HG03439 (cell line): ENCODE results near the gene WTIP.
"Not testable (repeated sequence)": the region's sequence is repeated elsewhere in the genome, so short reads cannot be mapped to it uniquely, and the experiment has no call there.

Experiments used
- ATAC-seq: cut with Tn5 transposase; IDR thresholded peaks from one replicate; pipeline ENCODE4 v1.9.1; 2021; ENCODE audit warnings: mild to moderate bottlenecking, moderate library complexity; ENCODE audit not compliant: unreplicated experiment

Gene WTIP

DNA sequence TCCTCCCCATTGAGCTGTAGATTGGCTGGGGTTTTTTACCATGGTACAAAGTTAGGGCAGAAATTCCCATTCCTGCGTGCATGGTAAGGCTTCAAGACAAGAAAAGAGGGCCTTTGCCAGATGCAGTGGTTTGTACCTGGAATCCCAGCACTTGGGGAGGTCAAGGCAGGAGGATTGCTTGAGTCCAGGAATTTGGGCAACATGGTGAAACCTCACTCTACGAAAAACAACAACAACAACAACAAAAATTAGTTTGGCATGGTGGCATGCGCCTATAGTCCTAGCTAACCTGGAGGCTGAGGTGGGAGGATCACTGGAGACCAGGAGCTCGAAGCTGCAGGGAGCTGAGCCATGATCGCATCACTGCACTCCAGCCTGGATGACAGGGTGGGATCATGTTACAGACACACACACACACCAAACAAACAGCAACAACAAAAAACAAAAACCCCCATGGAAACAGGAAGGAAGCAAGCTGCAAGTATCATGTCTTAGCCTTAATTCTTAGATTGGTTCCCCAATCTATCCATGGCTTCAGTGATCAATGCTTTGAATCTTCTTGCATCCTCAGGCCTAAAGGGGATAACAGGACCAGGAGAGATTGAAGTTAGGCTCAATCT is 5.5 kb upstream of the WTIP start:
- ATAC-seq: no peak

DNA sequence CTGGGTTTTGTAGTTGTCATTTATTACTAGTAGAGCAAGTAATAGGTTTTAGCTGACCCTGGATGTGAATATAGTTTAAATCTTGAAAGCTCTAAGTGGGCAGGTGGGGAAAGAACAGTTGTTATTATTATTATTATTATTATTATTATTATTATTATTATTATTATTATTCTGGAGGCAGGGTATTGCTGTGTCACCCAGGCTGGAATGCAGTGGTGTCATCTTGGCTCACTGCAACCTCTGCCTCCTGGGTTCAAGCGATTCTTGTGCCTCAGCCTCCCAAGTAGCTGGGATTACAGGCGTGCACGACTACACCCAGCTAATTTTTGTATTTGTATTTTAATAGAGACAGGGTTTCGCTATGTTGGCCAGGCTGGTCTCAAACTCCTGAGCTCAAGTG is 3.1 kb upstream of the WTIP start:
- not testable (repeated sequence) for ATAC-seq

DNA sequence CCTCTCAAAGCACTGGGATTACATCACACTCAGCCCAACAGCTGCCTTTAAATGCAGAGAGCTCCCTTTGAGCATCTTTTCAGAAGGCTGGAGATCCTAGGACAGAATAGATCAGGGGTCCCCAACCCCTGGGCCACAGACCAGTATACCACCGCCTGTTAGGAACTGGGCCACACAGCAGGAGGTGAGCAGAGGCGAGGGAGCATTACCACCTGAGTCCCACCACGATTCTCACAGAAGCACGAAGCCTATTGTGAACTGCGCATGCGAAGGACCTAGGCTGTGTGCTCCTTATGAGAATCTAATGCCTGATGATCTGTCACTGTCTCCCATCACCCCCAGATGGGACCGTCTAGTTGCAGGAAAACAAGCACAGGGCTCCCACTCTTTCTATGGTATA is 2.2 kb upstream of the WTIP start:
- no peak for ATAC-seq

DNA sequence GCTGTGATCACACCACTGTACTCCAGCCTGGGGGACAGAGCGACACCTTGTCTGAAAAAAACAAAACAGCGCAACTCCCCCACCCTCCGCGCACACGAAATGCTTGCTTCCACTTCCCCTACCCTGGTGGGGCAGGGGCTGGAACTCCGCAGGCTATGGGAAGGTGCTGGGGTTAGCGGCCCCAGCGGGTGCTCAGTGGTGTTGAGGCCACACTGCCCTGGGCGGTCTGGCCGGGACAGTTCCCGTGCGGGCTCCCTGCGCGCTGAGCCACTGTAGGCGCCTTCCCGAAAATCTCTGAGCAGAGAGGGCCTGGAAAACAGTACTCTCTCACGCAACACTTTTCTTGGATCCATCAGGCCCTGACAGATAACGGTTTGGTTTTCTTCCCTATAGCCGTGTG is 1.1 kb upstream of the WTIP start:
- no peak for ATAC-seq

DNA sequence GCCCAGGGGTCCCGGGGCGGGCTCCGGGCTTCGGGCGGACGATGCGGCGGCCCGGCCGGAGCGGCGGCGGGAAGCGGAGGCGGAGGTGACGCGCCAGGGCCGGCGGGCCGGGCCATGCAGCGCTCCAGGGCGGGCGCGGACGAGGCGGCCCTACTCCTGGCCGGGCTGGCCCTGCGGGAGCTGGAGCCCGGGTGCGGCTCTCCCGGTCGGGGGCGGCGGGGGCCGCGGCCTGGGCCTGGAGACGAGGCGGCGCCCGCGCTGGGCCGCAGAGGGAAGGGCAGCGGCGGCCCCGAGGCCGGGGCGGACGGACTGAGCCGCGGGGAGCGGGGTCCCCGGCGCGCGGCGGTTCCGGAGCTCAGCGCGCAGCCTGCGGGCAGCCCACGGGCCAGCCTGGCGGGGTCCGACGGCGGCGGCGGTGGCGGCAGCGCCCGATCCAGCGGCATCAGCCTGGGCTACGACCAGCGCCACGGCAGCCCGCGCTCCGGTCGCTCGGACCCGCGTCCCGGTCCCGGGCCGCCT is 362 bp downstream of the WTIP start:
- ATAC-seq: no peak

DNA sequence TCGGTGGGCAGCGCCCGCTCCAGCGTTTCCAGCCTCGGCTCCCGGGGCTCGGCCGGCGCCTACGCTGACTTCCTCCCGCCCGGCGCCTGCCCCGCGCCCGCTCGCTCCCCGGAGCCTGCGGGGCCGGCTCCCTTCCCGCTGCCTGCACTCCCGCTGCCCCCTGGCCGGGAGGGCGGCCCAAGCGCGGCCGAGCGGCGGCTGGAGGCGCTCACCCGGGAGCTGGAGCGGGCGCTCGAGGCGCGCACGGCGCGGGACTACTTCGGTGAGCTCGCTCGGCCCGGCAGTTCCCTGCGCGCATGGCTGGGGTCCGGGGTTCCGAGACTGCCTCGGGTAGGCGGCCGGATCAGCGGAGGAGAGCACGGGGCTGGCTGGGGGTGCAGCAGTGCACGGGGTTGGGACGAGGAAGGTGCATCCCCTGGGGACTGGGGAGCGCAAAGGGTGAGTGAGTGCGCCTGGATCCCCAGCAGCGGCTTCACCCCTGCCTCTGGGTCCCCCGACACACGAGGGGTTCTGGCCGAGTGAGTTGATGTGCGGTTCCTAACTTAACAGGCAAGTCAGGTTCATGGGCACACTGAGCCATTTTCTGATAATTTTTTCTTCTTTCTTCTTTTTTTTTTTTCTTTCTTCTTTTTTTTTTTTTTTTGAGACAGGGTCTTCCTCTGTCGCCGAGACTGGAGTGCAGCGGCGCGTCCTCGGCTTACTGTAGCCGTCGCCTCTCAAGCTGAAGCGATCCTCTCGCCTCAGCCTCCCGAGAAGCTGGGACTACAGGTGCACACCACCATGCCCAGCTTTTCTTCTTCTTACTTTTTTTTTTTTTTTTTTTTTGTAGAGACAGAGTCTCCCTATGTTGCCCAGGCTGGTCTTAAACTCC is 1.1 kb downstream of the WTIP start:
- ATAC-seq: no peak

DNA sequence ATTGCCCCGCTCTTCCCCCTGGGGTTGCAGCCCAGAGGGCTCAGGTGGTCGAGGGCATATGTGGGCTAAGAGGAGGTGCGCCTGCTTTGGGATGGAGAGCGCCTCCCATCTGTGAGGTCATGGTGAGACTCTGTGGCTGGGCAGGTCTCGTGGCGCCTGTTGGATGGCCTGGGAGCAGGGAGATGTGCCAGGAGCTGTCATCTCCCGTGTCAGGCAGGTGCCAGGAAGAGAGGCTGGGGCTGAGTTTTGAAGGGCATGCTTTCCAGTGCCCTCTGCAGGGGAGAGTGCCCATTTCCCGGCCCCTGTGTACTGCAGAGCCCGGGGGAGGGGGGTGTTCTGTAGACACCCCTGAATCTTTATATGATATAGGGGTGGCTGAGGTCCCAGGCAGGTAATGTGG is 2.8 kb downstream of the WTIP start:
- ATAC-seq: no peak

DNA sequence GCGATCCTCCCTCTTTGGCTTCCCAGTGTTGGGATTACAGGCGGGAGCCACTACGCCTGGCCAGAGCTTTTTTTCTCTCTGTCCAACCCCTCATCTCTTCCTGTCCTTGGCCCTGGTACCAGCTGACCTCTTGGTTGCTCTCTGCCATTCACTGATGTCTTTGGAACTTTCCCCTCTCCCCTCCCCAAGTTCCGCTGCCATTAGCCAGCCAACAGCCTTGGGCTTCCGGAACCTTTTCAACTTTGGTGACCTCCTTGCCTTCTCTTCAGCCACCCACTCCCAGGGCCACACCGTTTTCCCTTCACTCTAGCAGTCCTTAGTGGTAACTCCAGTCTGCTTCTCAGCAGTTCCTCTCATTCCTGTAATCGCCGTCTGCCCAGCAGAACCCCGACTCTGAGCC is 4.3 kb downstream of the WTIP start:
- no peak for ATAC-seq

DNA sequence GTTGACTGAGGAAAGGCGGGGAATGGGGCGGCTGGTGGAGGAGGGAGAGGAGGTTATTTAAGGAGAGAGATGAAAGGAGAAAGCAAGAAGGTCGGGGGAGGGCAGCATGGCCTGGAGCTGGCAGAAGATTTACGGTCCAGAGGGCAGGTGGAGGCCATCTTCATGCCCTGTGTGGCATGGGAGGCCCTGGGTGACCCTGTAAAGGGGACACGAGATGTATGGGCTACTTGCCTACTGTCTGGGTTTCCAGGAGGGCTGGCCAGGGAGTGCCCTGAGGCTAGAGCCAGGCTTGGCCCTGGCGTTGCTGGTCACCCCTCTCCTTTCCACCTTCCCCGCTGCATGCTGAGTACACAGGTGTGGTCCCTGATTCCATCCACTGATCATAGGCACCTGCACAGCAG is 6.1 kb downstream of the WTIP start:
- no peak for ATAC-seq

DNA sequence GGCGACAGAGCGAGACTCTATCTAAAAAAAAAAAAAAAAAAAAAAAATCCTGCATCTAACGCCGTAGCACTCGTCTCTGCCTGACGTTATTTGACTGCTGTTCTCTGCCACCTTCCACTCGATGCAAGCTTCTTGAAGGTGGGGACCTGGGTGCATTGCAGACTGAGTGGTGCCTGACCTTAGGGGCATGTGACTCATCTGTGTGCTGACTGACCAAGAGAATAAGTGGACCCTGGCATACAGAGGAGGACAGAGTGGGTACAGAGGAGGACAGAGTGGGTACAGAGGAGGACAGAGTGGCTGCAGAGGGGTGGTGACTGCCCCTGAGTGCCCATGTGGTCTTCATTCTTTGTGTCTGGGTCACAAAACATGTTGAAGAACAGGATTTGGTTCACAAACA is 7.6 kb downstream of the WTIP start:
- no peak for ATAC-seq

DNA sequence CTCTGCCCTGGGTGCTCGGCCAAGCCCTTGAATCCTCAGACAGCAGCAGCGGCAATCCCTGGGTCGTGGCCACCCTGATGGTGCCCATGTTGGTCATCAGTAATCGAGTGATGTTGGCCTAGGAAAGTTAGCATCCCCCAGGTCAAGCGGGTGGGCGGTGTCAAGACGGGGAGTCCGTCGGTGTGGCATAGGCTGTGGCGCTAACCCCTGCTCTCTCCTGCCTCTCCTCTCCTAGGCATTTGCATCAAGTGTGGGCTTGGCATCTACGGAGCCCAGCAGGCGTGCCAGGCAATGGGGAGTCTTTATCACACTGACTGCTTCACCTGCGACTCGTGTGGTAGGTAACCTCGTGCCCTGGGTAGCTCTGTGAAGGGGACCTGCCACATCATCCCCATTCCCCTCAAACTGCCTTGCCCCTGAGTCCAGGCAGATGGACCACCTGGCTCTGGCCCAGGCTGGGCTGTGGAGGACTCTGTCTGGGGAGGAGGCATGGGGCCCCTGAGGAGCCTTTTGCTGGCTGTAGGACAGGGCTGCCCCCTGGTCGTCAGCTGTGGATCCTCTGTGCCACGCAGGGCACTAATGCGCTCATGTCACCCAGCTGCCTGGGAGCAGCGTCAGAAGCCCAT is 8.7 kb downstream of the WTIP start:
- ATAC-seq: no peak

DNA sequence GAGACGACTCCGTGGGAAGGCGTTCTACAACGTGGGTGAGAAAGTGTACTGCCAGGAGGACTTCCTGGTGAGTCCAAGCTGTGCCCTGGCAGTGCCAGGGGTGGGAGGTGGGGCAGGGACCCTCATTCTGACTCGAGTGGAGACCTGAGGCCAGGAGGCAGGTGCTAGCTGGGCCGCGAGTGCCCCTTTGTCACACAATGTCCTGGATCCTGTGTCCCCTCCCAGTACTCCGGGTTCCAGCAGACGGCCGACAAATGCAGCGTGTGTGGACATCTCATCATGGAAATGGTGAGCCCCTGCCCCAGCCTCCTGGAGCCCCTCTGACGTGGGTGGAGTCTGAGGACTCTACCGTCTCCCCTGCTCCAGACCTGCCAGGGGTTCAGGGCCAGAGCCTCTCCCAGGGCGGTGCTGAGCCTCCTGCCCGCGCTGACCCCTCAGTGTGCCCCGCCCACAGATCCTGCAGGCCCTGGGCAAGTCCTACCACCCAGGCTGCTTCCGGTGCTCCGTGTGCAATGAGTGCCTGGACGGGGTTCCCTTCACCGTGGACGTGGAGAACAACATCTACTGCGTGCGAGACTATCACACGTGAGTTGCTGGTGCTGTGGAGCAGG is 11.6 kb downstream of the WTIP start:
- ATAC-seq: no peak

DNA sequence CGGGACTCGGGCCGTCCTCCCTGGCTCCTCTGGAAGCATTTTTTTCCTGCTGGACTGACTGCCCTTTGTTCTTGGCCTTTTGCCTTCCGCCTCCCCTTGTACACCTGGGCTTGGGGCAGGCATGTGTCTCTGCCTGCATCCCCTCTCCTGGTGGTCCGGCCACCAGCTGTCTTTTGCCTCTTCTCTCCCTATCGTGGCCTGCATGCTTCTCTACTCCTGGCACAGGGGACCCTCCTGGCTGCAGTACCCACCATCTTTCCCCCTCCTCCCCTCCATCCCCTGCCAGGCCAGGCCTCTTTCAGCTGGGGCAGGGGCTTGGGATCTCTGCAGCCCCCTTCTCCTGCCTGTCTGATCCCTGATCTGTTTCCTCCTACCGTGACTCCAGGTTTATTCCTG is 12.1 kb downstream of the WTIP start:
- ATAC-seq: no peak

DNA sequence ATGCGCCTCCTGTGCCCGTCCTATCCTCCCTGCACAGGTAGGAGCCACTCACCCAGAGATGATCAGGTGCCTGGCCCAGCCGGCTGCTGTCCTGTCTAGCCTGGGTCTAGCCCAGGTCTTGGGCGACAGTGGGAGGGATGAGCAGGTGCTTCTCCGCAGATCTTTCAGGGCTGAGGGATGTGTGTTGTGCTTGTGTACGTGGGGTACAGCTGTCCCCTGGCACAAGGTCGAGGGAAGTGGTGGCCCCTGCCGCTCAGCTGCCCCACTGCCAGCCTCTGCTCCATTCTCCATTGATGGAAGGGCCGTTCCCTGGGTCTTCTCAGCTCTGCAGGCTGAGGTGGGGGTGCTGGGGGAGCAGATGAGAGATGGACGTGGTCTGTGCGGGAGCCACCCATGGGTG is 13.0 kb downstream of the WTIP start:
- ATAC-seq: no peak

DNA sequence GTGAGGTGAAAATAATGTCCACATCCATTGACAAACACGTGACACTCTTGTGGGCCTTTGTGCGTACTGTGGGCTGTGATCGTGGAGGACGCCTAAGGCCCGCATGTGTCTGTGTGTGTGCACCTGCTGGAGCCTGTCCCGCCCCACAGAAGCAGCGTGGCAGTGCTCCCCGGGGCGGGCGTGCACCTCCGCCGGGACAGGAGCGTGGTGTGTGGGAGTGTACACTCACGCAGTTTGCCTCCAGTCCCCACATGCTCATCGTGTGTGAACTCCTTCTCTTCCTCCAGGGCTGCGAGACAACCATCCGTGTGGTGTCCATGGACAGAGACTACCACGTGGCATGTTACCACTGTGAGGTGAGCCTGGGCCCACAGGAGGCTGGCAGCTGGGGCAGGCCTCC is 13.9 kb downstream of the WTIP start:
- ATAC-seq: no peak

DNA sequence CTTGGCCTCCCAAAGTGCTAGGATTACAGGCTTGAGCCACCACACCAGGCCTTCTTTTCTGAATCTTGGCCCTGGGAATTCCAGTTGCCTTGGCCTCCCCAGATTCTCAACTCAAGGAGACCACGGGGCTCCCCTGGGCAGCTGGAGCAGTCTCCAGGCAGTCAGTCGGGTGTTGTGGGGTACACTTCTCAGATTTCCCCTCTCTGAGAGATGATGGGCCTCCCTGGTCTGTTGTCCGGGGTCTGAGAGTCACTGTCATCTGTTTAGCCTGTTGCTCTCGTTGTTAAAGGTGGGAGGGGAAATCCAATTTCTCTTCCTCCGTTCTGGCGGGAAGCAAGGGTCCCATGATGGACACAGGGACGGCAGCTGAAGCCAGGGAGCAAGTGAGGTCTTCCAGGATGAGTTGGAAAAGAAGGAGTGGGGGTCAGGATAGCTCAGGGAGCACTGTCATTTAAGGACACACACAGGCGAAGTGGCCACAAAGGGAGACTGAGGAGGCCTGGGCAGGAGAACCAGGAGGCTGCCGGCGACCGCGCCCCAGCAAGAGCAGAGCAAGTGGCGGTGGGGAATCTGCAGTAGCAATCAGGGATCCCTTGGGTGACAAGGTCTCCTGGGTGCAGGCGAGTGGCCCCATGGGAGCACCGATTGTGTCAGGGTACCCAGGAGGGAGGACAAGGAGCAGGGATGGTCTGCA is 15.7 kb downstream of the WTIP start:
- no peak for ATAC-seq

DNA sequence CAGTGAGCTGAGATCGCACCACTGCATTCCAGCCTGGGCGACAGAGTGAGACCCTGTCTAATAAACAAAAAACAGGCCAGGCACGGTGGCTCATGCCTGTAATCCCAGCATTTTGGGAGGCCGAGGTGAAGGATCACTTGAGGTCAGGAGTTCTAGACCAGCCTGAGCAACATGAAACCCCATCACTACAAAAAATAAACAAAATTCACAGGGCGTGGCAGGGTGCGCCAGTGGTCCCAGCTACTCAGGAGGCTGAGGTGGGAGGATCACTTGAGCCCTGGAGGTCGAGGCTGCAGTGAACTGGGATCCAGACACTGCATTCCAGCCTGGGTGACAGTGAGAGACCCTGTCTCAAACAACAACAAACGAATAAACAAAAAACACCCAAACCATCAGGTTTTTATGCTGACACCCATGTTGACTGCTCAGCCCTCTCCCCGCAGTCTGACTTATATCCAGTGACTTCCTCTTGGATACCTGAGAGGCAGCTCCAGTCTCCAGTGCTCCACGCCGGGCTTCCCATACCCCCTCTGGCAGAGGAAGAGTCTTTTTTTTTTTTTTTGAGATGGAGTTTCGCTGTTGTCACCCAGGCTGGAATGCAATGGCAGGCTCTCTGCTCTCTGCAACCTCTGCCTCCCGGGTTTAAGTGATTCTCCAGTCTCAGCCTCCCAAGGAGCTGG is 17.7 kb downstream of the WTIP start:
- no peak for ATAC-seq

DNA sequence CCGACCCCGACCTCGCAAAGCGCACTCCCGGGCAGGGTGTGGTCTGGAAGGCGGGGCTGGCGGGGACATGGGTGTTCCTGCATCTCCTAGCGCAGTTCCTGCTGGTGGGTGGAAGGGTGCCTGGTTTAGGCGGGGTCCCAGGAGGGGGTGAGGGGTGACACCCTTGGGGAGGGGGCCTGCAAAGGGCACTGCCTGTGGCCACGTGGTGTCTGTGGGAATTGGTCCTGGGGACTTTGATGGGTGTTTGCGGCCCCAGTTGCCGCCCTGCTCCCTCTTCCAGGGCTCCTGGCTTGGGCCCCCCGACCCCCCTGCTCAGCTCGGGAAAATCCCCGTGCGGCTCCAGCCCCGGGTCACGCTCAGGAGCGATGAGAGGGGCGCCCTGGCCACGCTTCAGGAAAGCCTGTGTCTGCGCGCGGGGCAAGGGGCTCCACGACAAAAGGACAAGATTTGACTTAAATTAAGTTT is 19.1 kb downstream of the WTIP start:
- ATAC-seq: no peak

DNA sequence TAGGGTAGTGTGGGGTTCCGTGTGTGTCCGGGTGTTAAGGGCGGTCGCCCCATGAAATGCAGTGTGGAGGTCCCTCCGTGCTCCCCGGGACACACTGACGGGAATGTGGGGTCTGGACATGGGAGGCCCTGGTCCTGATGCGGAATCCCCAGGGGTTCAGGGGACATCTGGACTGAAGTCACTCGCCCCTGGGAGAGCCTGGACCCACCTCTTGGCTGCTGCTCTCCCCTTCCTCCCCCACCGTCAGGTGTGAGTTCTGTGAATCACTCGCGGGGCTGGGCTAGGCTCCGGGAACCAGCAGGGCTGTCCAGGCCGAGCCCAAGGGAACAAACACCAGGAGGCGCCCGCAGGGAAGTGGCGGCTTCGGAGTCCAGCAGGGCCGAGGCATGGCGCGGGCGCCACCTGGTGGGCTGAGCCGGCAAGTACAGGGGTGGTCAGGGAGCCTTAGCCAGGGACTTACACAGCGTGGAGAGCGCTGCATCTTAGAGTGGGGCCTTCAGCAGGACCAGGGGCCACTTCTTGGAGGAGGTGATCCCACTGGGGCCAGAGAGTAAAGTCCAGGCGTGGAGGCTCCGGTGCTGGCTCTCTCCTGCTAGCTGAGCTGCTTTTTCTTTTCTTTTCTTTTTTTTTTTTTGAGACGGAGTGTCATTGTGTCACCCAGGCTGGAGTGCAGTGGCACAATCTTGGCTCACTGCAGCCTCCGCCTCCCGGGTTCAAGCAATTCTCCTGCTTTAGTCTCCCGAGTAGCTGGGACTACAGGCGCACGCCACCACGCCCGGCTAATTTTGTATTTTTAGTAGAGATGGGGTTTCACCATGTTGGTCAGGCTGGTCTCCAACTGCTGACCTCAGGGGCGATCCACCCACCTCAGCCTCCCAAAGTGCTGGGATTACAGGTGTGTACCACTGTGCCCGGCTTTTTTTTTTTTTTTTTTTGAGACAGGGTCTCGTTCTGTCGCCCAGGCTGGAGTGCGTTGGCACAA is 20.1 kb downstream of the WTIP start:
- ATAC-seq: peak; percentile 77
